DMS79 (cell line): ENCODE data around the gene GRM4.

ENCODE experiments used
- DNase-seq: peaks from one replicate; lab custom pipeline; 2025; lab: John Stamatoyannopoulos, UW

Gene GRM4

DNA sequence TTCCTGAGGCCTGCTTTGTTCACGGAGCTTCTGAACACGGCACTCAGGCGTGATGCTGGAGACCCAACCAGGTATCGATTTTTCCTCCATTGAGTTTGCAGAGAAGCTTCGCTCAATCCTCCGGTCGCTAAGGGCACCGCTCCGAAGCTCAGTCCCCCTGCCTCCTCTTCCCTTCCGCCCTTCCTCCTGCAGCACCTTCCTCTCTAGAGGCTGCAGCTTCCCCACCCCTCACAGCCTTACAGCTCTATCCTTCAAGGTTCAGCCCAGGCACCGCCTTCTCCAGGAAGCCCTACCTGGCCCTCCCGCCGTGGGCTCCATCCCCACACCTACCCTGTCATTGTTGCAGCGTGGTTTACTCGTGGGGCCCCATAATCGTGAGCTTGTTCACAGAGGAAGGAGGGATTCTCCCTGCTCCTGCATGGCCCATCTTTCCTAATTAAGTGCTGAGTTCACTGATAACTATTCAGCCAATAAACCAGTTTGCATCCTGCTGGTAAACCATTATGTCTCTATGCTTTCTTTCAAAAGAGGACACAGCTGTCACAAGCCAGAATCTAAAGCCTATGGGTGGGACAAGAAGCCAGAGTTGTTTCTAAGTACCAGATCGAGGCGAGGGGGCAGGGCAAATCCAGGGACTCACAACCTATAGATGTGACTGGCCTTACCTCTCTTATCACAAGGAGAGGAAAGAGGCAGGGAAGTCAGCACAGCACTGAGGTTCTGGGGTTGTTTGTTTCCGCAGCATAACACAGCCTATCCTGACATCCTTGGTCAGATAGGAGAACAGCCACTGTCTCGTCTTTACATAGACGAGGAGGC, 152.0 kb downstream of the GRM4 start:
- DNase-seq: no peak

DNA sequence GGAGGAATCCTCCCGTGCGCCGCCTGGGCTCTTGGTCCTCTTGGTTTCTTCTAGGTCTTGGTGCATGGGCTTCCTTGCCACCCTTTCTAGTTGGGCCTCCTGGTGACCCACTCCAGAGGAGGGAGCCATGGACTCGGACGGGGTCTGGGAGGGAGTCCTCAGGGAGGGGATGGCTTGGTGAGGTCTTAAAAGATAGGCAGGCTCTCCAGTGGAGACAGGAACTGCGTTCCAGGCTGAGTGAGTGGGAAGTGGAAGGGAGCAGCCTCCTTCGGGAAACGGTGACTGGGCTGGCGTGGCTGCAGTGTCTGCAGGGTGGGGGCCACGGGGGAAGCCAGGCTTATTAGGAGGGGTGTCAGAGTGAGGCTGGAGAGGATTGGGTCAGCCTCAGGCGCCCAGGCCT, 152.8 kb downstream of the GRM4 start:
- no peak for DNase-seq

DNA sequence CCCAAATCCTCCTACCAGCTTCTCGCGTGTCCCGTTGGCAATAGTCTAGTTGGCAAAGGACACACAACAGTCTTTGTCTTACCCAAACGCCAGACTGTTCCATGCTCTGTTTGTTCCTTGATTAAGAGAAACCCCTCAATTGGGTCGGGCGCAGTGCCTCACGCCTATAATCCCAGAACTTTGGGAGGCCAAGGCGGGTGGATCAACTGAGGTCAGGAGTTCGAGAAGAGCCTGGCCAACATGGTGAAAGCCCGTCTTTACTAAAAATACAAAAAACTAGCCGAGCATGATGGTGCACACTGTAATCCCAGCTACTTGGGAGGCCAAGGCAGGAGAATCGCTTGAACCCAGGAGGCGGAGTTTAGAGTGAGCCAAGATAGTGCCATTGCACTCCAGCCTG, 153.7 kb downstream of the GRM4 start:
- no peak for DNase-seq

DNA sequence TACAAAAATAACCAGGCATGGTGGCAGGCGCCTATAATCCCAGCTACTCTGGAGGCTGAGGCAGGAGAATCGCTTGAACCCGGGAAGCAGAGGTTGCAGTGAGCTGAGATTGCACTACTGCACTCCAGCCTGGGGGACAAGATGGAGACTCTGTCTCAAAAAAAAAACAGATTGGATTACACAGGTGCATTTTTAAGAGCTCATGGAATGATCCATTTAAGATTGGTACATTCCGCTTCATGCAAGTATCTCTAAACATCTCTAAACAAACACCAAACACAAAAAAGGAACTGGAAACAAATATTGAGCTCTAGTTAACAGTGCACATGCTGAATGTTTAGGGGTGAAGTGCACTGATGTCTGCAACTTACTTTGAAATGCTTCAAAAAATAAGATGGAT, 154.3 kb downstream of the GRM4 start:
- DNase-seq: no peak

DNA sequence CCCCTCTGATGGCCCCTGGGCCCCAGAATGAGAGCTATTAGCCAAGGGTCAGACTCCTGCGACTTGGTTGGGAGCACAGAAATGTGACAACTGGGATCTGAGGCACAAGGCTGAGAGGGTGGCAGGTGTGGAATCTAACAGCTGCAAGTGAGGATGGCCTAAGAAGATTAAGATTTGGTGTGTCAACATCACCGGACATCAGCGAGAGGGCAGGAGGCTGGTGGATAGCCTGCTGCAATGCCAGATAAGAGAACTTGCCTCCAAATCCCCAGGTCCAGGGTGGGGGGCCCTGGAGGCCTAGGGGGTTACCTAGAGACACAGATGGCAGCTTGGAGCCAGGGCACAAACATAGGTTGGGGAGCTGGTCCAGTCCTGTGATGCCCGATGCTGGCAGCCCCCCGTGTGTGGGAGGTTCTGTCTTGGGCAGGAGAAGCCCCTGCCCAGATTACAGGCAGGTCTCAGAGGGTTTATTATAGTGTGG, 155.8 kb downstream of the GRM4 start:
- DNase-seq: no peak

DNA sequence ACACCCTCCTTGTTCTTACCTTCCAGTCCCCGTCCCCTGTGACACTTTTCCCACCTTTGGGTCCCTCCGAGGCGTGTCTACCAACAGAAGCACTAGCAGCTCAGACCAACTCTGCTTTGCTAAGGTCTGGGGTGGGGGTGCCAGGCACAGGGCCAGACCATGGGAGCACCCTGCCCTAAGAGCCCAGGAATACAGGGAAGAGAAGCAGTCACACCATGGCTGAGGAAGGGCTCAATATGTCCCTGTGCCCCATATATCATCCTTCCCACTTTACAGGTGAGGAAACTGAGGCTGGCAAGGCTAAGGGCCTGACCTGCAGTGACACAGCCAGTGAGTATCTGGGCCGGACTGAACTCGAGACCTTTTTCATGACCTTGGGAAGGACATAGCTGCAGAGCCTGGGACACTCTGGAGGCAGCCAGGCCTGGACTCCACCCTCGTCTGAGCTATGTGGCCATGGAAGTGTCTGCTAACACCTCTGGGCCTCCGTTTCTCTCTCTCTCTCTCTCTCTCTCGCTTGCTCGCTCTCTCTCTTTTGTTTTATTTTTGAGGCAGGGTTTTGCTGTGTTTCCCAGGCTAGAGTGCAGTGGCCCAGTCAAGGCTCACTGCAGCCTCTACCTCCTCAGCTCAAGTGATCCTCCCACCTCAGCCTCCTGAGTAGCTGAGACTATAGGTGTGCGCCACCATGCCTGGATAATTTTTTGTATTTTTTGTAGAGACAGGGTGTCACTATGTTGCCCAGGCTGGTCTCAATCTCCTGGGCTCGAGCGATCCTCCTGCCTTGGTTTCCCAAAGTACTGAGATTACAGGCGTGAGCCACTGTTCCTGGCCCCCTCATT, 156.7 kb downstream of the GRM4 start:
- no peak for DNase-seq

DNA sequence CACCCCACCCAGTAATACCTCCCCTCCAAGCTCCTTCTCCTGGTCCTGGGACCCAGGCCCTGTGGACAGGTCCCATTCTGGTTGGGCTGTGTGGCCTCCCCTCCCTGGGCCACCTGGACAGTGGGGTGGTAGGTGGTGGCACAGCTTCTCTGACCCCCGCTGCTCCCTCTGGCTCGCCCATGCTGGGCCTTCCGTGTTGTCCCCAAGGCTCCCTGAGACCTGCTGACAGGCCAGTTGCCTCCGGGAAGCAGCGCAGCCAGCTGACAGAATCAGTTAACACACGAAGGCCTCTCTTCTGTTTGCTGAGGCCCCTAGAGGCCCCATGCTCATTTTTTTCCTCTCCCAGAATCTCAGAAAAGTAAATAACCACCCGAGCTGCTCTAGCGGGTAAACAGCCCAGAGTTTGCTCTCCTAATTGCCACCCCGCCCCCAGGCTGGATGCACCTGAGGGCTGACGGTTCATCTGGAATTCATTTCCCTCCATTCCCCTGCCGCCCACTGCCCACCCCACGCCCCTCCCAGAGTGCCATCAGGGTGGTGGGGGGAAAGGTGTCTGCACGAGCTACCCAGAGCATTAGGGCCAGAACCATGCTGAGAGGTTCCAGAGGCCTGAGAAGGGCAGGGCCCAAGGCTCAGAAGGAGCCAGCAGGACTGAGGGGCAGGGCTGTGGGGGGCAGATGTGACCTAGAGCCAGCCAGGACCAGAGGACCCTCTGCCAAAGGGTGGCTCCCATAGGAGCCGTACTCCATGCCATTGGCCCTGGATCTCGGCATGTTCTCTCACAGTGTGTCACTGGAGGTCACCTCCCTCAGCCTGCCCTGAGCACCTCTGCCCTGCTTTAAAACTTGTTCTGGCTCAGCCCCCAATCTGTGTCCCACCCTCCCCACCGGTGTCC, 157.5 kb downstream of the GRM4 start:
- DNase-seq: peak; percentile 56

DNA sequence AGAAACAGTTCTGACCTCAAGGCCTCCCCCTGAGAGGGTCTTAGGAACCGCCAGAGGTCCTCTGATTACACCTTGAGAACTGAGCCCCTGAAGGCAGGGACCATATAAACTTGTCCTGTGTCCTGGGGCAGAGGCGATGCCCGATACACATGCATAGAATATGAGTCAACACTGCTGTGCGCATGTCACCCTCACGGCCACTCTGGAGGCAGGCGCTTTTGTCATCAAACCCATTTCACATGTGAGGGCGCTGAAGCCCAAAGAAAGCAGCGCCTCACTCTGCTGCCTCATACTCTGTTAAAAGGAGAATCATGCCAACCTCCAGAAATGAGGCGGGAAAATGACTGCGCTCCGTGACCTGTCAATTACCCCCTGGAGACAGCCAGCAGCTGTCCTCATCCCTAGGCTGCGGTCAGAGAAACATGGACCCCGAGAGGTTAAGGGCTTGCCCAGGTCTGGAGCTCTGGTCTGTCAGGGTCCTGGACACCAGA, 158.3 kb downstream of the GRM4 start:
- DNase-seq: no peak

DNA sequence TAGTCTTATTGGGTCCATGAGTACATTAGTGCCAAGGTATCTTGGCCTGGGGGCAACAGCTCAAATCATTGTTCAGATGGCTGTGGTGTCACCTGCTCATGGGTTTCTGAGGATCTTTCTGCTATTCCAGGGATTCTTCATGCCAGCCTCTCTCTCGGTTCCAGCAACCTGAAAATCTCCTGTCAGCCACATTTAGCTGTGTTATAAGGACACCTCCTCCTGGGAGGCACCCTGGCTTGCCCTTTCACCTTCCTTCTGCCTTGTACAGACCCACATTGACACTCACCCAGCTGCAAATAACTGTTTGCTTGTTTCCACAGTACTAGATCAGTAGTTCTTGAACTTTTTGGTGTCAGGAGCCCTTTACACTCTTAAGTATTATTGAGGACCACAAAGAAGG, 159.9 kb downstream of the GRM4 start:
- DNase-seq: no peak

DNA sequence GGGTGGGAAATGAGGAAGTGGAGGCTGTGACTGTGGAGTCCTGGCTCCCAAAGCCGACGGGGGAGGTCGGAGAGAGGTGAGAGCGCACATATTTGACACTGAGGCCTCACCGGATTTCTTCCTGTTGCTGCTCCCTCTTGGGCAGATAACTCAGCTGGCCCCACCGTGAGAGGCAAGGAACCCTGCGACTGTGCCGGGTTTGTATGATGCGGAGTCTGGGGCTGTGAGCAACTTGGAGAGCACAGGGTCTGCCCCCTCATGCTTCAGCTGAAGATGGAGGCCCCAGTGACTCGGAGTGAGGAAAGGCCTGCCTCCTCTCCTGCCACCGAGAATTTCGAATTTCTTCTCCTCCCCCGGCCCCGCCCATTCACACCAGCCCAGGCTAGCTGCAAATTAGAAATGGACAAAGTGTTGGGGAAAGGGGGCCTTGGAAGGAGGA, 160.6 kb downstream of the GRM4 start:
- DNase-seq: no peak

DNA sequence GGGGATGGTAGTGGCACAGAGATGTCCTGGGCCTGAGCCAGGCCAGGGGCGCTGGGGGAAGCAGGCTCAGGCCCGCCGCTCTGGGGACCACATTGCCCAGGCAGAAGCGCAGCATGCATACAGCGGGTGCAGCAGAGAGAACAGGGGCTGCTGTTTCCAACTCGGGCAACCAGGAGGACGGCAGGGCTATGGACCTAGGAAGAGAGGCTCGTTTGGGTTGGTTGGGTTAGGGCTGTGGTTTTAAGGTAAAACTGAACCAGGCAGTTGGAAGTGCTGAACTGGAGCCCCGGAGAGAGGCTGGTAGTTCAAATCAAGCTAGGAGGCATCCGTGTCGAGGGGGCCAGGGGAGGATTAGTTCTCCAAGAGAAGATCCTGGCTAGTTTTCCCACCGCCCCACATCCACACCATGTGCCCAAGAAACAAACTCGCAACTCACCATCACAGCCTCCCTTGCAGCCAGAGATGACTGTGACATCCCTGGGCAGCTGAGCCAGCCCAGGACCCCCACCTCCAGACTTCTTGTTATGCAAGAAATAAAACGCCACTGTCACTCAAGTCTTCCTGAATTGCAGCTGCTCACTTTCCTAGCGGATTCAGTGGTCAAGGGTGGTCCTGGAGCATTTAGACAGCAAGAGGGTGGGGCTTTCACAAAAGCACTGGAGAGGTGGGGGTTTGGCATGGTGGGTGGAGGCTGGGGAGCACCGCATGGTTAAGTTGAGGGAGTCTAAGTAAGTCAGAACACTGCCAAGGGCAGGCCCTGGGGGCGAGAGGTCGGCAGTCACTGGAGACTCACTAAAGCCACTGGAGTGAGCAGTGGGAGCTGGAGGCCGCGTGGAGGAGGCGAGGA, 161.2 kb downstream of the GRM4 start:
- no peak for DNase-seq

DNA sequence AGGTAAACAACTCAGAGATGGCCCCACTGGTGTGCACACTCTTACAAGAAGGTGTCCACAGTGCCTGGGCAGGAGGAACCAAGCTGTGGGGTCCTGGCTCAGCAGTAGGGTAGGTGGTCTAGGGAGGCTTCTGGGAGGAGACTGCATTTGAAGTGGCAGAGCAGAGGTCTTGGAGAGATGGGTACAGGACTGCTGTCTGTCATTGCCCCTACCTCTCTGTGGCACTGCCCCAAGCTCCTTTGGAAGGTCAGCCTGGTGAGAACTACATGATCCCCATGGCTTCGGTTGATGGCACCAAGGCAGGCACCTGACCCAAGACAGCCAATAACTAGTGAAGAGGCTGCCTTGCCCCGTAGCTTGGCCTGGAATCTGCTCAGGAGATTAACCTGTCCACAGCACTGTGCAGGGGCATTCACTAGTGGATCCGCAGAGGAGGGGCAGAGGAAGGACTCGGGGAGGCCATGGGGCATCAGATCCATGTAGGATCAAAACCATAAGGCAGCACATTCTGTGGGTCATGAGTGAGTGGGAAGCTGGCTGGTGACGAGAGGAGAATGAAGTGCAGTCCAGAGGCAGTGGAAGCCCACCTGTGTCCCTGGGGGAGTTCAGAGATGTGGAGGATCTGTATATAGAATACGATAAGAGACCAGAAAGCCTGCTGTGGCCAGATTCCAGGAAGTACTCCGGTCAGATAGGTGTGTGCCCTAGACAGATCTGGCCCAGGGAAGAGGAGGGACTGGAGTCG, 162.0 kb downstream of the GRM4 start:
- no peak for DNase-seq

DNA sequence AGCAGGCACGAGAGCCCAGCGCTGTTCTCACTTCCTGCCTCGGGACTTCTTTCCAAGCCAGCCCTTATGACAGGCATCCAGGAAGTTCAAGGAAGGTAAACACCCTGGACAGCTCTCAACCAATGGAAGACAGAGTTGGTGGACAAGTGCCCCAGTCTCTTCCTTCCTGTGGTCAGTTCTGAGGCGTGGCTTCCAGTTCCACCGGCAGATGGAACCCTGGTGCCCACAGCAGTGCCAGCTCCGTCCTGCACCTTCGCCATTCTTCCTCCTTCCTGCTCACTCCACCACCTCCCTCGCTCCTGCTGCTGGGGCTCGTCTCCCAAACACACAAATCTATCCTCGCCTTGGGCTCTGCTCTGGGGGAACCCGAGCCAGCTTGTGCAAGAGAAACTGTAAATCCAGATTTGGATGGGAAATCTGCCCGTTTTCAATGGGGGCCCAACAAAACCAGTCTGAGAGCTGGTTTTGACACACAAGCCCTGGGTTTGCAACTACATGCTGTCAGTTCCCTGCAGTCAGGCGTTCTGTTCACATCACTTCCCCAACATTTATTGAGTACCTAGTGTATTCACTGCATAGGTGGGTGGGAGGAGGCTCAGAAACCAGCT, 162.7 kb downstream of the GRM4 start:
- no peak for DNase-seq

DNA sequence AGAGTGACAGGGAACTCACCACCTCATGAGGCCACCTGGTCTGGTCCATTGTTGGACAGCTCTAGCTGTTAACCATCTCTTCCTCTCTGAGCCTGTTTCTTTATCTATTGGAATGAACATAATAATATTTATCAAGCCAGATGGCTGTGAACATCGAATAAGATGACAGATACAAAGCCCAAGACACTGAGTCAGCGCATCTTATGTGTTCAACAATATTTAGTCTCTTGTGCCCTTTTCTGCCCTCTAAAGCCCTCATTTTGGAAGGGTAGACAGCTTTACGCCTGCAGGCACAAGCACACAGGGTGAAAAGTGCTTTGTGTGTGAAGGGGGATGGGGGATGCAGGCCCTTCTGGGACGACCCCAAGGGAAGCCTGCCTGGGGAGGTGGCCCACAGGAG, 164.0 kb downstream of the GRM4 start:
- DNase-seq: no peak

DNA sequence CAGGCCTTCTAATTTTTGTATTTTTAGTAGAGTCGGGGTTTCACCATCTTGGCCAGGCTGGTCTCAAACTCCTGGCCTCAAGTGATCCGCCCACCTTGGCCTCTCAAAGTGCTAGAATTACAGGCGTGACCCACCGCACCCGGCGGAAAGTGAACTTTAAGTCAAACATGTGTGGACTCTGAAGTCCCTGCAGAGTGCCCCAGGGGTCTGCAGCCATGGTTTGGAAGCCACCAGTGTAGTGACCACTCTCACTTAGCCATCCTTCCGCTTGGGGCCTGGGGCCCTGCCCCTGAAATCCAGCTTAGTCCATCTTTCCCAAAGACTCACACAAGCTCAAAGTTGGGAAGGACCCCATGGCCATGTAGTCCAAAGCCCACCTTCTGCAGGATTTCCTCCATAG, 164.5 kb downstream of the GRM4 start:
- DNase-seq: no peak

DNA sequence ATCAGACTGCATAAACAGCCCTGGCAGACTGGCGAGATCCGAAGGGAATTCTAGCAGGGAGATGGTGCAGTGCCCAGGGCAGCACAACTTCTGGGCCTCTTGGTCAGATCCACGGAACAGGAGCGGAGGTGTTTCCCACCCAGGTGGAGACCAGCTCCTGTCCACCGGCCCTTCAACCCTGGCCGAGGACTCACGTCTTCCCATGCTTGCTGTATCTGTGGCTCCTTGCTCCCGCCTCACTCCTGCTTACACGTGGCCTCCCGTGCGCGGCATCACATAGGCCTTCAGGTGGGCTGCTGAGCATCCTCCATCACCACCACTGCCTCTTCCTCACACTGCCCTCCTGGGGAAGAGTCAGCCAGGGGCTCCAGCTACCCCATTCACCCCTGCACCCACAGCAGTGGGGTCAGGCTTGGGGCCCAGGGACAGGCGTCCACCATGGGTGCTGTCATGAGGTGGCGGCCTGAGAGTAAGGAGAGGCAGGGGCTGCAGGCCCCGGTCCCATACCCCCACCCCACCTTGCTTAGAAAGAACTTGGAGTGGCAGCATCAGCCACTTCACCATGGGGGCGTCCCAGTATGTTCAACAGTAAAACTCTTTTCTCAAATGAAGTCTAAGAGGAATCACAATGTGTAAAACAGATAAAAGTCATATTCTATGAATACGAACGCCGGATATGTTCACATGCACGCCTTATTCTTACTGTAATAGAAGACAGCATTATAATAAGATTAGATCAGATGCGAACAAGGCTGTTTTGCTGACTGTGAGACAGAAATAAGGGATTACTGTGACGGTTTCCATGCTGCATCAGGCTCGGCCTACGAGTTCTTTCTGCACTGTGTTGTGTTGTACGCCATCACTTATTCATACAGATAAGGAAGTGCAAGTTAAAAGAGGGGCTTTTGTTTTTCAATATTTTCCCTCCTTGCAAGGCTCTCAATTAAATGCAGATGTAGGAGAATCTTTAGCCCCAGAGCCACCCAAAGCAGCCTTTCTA, 165.4 kb downstream of the GRM4 start:
- no peak for DNase-seq

DNA sequence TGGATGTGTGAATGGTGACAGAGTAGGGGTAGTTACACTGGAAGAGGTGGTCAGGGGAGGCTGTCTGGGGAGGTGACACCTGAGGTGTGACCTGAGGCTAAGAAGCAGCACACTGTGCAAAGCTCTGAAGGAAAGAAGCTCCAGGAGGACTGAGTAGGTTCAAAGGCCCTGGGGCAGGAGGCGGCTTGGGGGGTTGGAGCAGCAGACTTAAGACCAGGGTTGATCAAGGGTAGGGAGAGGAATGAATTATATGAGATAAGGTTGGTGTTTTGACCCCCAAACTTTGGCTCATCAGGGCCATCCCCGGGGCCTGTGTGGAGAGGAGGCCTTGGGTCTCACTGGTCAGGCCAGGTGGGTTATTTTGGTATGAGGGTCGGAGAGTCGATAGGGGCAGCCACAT, 166.1 kb downstream of the GRM4 start:
- DNase-seq: no peak

DNA sequence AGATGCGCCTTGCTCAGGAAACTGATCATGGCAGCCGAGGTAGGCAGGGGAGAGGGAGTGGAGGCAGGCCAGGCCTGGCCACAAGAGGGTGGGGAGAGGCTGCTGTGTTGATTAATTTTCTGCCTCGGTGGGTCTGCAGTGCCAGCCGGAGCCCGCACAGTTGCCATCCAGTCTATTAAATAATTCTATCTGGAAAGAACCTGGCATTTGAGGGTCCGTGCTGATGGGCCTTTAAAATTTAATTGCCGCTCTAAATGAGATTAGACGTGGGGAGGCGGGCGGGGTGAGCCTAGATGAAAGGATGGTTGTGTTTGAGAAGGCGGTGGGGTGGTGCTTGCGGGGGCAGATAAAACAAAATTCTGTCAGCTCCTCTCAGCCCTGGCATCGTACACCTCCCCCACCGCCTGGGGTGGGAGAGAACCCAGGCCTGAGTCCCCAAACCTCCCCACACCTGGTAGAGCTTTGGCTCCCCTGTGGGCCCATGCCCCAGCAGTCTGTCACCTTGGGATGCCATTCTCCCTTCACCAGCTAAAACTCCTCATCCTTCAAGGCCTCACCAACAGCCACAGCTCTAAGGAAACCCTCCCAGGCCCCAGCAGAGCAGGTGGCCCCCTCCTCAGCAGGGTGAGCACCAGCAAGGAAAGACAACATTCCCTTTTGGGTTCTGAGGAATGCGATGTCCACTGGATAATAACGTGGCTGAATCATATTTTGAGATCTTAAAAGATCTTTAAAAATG, 167.3 kb downstream of the GRM4 start:
- DNase-seq: no peak
